ENCODE data around the gene OGDHL. TPM values are rescaled to one million over a fixed set of nuclear protein-coding genes. Genes with fewer than 3 reads are reported as not detected.
A peak's percentile ranks its signal among the peaks of the same experiment; 100 is the strongest.

The OGDHL gene
- total RNA-seq, 1 experiment from 2014 or later = 22.6 TPM

DNA sequence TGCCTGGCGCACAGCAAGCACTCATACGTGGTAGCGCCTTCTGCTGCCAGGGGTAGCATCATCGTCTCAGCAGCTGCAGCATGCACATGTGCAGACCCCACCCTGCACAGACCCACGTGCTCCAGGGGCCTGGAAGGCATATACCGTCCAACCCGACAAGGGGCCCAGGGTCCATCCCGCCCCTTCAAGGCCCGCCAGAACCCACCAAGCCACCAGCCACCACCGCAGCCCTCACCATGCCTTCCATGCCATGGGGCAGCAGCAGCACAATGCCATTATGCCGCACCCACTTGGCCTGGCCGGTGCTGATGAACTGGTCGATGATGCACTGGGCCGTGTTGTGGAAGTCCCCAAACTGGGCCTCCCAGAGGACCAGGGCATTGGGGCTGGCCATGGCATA, 22.7 kb downstream of the OGDHL start:
- Histone ChIP-seq H4K91ac (ENCODE audit: insufficient read length, low read depth, low read length) (no peak overlapping the region), H2BK5ac (ENCODE audit: insufficient read length, low read length) (no peak overlapping the region), H4K8ac (replicated peaks; ENCODE audit: insufficient read length, low read depth, low read length) (no peak overlapping the region), H3K27me3 (ENCODE audit: insufficient read depth, low read length) (no peaks in the 10 kb centered on the region), H3T11ph (ENCODE audit: low read length) (no peak overlapping the region), H4K5ac (ENCODE audit: insufficient read length, low read depth, low read length) (no peak overlapping the region), H3K23ac (ENCODE audit: insufficient read length, low read depth, low read length) (no peak overlapping the region), H4K20me1 (ENCODE audit: control insufficient read depth, insufficient read depth, insufficient read length) (peaks cover 3% of the 10 kb centered on the region), H3K79me2 (ENCODE audit: insufficient read depth, low read length) (no peaks in the 10 kb centered on the region), H2BK12ac (ENCODE audit: insufficient read length, low read depth, low read length) (no peak overlapping the region), H2BK120ac (ENCODE audit: low read depth, low read length, poor library complexity, severe bottlenecking) (no peak overlapping the region), H3K9me3 (ENCODE audit: control insufficient read depth, low read depth, low read length) (no peaks in the 10 kb centered on the region), H2AFZ (ENCODE audit: low read length) (no peak overlapping the region), H3K79me1 (ENCODE audit: insufficient read depth, low read depth, low read length, poor library complexity, severe bottlenecking) (no peaks in the 10 kb centered on the region), H3K18ac (ENCODE audit: insufficient read length, low read depth, low read length) (no peak overlapping the region), H3K23me2 (ENCODE audit: insufficient read length, low read depth, low read length, poor library complexity, severe bottlenecking) (no peaks in the 10 kb centered on the region), H2BK20ac (ENCODE audit: low read depth, low read length, poor library complexity, severe bottlenecking) (no peak overlapping the region), H3K56ac (ENCODE audit: insufficient read length, low read depth, low read length) (no peak overlapping the region), H2AK5ac (ENCODE audit: insufficient read length, low read length) (no peak overlapping the region), H3K27ac (ENCODE audit: insufficient read length, low read depth, low read length) (no peak overlapping the region), H3K14ac (ENCODE audit: insufficient read depth, low read length) (no peak overlapping the region), H2BK15ac (ENCODE audit: low read depth, low read length) (no peak overlapping the region), H3K4me1 (ENCODE audit: insufficient read depth, low read length) (no peaks in the 10 kb centered on the region), H3K4me2 (ENCODE audit: insufficient read depth, insufficient read length, low read length) (no peak overlapping the region), H3K4ac (ENCODE audit: low read depth, low read length) (no peak overlapping the region), H3K9ac (ENCODE audit: extremely low read depth, insufficient read length, low read length) (no peak overlapping the region)
- no CpG with 5 or more reads among the region's 14 CpGs for WGBS (ENCODE audit: extremely low coverage, insufficient read length, low lambda C conversion rate)
- Mint-ChIP-seq H3K4me3 (no peak overlapping the region; a peak in 1 of 5 replicates), H3K36me3 (ENCODE audit: insufficient read depth in 1 of 3, low read depth in 3 of 3) (peaks cover 13 to 16% (median 15%) of the 10 kb centered on the region in 3 experiments; a peak in 6 of 7 replicates), H3K27ac (no peak overlapping the region; a peak in 1 of 7 replicates), H3K9me3 (peaks cover 3 to 5% of the 10 kb centered on the region in 2 experiments; a peak in 2 of 5 replicates), H3K27me3 (ENCODE audit: low read depth) (no peaks in the 10 kb centered on the region), H3K4me1 (no peaks in the 10 kb centered on the region)
- DNase-seq = peak; percentile 16
- TF ChIP-seq, protein P1, sequence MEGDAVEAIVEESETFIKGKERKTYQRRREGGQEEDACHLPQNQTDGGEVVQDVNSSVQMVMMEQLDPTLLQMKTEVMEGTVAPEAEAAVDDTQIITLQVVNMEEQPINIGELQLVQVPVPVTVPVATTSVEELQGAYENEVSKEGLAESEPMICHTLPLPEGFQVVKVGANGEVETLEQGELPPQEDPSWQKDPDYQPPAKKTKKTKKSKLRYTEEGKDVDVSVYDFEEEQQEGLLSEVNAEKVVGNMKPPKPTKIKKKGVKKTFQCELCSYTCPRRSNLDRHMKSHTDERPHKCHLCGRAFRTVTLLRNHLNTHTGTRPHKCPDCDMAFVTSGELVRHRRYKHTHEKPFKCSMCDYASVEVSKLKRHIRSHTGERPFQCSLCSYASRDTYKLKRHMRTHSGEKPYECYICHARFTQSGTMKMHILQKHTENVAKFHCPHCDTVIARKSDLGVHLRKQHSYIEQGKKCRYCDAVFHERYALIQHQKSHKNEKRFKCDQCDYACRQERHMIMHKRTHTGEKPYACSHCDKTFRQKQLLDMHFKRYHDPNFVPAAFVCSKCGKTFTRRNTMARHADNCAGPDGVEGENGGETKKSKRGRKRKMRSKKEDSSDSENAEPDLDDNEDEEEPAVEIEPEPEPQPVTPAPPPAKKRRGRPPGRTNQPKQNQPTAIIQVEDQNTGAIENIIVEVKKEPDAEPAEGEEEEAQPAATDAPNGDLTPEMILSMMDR (conservative IDR thresholded peaks at IDR 0.05) = no peak

Measured in H9 (cell line).